Activated CD8-positive, alpha-beta memory T cell treated with anti-CD3 and anti-CD28 coated beads for 24 hours (primary cell): ENCODE results near the gene CCSER1.
A peak's percentile ranks its signal among the peaks of the same experiment; 100 is the strongest.

Source experiments
- DNase-seq: peaks from one replicate; pipeline ENCODE4 v3.0.0-alpha.2; 2020

The CCSER1 gene

GRCh38 chr4:90127223-90127705, at the start of gene CCSER1:
CCSER1 (plus strand) TSS chr4:90127394.
- DNase-seq = peak; percentile 55

- no peak for DNase-seq
Observed at GRCh38 chr4:90078440-90078839, 48.8 kb upstream of the CCSER1 start.

- no peak for DNase-seq
Observed at GRCh38 chr4:90080116-90080515, 47.1 kb upstream of the CCSER1 start.

DNA sequence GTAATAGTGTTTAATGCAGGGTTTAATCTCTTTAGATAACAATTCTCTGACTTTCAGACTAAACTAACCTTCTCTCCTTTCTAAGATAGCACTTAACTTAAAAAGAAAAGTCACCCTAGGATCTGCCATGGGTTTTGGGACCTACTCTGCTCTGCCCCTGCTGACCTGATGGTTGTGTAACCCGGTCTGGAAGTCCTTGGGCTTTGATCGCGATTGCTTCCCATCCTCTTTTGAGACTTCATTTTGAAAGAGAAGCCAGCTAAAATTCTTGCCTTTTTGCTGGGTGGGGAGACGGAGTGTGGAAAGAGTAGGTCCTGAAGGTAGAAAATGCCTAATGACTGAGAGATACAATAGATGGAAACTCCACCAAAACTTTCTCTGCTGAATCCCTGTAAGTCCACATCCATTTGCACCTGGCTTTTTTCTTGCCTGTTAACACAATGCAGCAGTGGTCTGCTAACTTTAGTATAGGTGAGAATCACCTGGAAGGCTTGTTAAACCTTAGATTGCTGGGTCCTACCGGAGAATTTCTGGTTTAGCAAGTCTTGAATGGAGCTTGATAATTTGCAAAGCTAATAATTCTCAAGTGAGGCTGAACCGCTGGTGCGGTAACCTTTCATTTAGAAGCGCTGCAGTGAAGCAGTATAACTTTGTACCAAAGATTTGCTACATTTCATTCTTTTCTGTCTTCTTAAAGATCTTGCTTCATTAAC, 45.6 kb upstream of the CCSER1 start:
- no peak for DNase-seq

GRCh38 chr4:90082449-90082848, 44.7 kb upstream of the CCSER1 start:
- DNase-seq = no peak

DNA sequence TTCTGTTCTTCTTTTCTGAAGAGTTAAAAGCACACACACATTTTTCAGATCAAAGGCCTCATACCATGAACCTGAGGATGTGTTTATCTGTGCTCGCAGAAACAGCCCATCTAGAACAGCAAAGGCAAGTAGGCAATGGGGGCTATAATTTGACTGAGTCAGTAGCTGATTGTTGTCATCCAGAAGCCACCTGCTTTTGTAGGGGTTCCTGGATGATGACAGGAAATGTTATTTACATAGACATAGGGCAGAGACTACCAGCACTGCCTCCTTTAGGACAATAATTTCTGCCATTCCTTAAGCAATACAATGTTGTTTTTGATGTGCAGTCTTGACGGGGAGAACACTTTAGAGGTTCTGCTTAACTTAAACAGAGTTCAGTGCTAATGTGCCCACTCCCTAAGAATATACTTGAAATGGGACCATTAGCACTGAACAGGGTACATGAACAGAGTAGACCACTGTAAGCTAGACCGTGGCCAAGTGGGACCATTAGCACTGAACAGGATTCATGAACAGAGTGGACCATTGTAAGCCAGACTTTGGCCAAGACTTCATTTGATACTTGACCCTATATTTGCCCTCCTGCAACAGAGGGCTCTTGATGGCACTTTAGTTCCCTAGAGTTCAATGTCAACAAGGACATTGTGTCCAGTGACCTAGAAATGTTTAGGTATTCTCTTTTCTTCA, 42.8 kb upstream of the CCSER1 start:
- no peak for DNase-seq

DNA sequence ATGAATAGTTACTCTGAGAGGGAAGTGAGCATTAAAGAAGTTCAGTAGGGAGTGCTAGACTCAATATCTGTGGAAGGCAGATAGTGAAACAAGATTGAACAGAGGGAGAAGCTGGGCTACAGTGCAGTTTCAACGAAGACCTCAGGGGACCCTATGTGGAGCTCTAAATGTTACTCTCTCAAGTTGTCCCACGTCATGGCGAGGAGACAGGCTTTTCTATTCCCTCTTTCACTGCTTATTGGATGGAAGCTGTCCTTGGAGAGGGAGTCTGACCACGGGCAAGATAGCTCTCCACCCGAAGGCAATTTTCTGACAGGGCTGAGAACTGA, 42.3 kb upstream of the CCSER1 start:
- DNase-seq = no peak

DNA sequence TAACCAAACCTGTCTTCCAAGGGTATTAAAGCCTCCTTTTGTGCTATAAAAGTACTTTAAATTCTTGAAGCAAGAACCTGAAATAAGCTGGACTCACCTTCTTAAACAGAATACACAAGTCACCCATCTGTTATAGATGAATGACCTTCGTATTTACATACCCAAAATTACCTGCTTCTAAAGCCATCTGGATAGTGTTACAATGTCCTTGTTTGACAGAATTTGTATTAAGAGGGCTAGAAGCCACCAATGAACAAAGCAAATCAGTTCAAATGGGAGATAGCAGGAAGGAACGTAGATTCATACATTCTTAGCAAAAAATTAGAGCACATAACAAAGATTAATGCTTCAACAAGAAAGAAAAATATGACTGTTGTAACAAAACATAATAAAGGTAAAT, 33.7 kb upstream of the CCSER1 start:
- DNase-seq = no peak

GRCh38 chr4:90095000-90095399, 32.2 kb upstream of the CCSER1 start:
- DNase-seq = no peak

GRCh38 chr4:90099812-90100211, 27.4 kb upstream of the CCSER1 start:
- no peak for DNase-seq

DNA sequence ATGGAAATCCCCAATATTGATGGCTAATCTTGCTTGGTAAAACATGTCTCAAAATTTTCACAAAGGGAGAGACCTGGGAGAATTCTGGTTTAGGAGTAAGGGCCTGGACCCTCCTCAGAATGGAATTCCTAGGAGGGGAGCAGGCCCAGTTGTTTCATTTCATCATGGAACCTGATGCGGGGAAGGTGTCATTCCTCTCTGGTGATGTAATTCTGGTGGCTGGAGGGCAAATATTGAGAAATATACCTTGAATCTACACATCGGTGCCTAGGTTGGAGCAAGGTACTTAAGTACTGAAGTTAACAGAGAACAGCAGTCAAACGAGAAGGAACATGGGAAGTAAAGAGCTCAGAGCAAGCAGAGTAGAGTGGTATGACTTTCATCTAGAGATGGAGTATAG, 23.2 kb upstream of the CCSER1 start:
- DNase-seq = no peak

GRCh38 chr4:90105274-90105673, 21.9 kb upstream of the CCSER1 start:
- no peak for DNase-seq

DNA sequence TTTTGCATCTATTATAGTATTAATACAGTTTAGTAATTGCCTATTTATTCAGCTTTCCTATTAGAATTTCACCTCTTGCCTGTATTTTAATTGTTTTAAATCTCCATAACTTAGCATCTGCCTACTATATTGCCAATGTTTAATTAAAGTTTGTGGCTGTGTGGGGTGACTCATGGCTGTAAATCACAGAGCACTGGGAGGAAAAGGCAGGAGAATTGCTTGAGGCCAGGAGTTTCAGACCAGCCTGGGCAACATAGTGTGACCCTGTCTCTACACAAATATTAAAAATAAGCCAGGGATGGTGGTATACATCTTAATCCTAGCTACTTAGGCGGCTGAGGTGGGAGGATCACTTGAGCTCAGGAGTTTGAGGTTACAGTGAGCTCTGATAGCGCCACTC, 14.5 kb upstream of the CCSER1 start:
- no peak for DNase-seq

- DNase-seq = no peak
Observed at GRCh38 chr4:90113881-90114457, 13.2 kb upstream of the CCSER1 start.

DNA sequence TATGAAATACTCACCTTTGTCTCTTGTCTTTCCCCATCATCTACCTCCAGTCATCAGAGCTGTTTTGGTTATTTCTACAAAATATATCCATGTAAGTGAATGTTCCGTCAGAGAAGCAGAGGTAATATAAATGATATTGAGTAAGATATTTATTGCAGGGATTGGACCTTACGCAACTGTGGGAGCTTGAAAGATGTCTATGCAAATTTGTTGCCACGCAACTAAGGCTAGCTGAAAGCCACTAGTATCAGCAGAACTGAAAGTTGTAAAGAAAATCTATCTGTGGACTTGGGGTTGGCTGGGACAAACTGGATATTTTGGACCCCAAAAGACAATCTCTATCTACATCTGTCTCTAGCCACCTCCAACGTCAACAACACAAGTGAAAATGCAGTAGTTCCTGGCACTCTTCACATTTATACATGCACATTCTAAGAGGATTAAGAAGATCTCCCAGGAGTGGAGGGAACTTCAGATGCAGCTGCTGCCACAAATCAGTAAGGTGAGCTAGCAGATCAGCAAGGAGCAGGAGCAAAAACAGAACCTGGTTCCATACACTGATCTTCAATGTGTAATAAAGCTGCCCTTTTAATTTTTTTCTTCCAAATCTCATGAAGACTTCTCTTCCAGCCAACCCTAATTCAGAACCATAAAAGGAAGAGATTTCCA, 8.5 kb upstream of the CCSER1 start:
- DNase-seq = no peak

- no peak for DNase-seq
Observed at GRCh38 chr4:90120037-90120436, 7.2 kb upstream of the CCSER1 start.

GRCh38 chr4:90120815-90121214, 6.4 kb upstream of the CCSER1 start:
- DNase-seq = no peak

- DNase-seq = no peak
Observed at GRCh38 chr4:90121676-90122354, 5.4 kb upstream of the CCSER1 start.

- DNase-seq = no peak
Observed at GRCh38 chr4:90122355-90122748, 4.8 kb upstream of the CCSER1 start.

GRCh38 chr4:90124276-90124675, 2.9 kb upstream of the CCSER1 start:
- no peak for DNase-seq

GRCh38 chr4:90126805-90127204, 389 bp upstream of the CCSER1 start:
- DNase-seq = no peak

DNA sequence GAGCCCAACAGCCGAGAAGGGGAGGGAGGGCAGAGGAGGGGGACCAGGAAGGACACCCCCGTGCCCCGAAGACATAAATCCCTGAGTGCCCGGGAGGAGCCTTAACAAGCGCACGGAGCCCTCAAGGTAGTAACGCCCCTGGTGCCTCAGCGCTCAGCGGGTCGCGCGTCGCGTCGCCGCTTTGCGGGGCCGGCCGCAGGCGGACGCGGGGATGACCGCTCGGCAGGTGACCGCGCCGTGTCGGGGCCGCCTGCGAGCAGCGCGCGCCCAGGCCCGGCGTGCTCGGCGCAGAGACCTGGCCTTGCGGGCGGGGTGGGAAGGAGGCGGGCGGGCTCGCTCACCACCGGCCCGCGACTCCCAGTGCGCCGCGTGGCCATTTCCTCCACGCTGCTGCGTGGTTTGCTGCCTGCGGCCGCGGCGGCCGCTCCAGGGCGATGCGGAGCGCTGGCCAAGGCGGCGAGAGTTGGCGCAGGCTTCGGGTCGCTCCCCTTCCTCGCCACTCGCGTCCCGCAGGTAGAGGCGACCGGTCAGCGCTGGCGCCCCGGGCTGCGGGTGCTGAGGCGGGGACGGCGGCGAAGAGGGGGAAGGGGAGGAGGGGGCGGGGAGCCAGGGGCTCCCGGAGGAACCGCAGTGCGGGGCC, 632 bp downstream of the CCSER1 start:
- DNase-seq = peak; percentile 55
